Left ventricle myocardium superior (tissue), 1 donor: ENCODE data around the gene DMWD. TPM values are rescaled to one million over a fixed set of nuclear protein-coding genes. Genes with fewer than 3 reads are reported as not detected.

Source experiments
- ATAC-seq: fragments of 200-7000 bp; cut with Tn5 transposase; one replicate; pipeline ENCODE4 v1.9.1; 2020; ENCODE audit warnings: mild to moderate bottlenecking, moderate library complexity
- DNase-seq: peaks from one replicate; pipeline ENCODE4 v3.0.0-alpha.2; 2020
- intact Hi-C: fragments of 100-400 bp; cut with micrococcal nuclease; formaldehyde crosslinking; loops from one replicate; pipeline ENCODE4 v1.11.0; 2022
- total RNA-seq: library from RNA; stranded (reverse); fragmentation: NEBNext Ultra II Directional; extraction: Animal tissue kit (Norgen Biotek cat#: 25700); gene quantifications from one replicate; pipeline ENCODE4 v1.2.1, GENCODE V29; 2021
- donor health status: DM: no; HTN: yes; CAD: no; lungs with severe emphysema.

DMWD gene
- total RNA-seq, 1 donor from 2014 or later: 64.6 TPM

DNA sequence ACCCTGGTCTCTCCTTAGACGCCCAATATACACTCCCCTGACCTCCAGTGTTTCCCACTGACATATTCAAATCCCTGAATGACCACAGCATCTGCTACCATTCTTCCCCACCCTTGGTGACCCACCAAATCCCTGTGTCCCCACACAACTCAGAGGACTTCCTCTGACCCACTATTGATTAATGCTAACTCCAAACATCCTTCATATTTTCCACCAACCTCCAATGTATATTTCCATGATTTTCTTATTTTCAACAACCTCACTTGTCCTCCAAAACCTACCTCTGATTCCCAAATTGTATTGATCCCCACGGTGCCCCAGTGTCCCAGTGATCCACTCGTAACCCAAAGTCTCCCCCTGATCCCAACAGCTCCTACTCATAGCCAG is 526 bp upstream of the DMWD start:
- ATAC-seq (no peak), DNase-seq (no peak)
- intact Hi-C loops: no loop called here

DNA sequence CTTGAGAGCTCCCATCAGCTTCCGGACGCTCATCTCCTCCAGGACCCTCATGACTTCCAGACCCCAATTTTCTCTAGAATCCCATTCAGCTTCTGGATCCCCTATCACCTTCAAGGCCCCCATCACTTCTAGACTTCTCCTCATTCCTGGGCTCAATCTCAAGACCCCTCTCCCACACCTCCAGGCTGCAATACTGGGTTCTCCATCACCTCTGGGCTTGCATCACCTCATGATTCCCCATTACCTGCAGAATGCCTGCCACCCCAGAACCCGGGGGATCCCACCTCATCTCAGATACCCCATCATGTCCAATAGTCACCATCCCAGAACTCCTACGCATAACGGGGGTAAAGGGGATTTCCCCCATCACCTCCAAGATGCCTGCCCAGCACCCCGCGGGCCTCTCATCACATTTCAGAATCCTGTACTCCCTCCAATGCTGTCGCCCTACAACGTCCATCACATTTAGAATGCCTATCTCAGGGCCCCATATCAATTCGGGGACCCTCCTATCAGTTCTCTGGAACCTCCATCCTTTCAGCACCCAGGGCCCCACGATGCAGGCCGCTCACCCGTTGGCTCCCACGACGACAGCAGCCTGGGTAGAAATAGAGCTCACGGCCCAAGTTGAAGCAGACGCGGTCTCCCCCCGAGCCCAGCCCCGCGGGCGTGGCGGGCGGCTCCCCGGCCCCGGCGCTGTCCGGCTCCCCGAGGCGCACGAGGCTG is 738 bp downstream of the DMWD start:
- DNase-seq (no peak), ATAC-seq (no peak)
- intact Hi-C loops: no loop called here

- no peak for ATAC-seq
- intact Hi-C loops: no loop called here
- DNase-seq: no peak
These were observed 1.7 kb downstream of the DMWD start for GRCh38 chr19:45790942-45791341.

- intact Hi-C loops: no loop called here
- DNase-seq: no peak
- ATAC-seq: peak; percentile 42
These were observed 3.4 kb downstream of the DMWD start for GRCh38 chr19:45789035-45789786.

DNA sequence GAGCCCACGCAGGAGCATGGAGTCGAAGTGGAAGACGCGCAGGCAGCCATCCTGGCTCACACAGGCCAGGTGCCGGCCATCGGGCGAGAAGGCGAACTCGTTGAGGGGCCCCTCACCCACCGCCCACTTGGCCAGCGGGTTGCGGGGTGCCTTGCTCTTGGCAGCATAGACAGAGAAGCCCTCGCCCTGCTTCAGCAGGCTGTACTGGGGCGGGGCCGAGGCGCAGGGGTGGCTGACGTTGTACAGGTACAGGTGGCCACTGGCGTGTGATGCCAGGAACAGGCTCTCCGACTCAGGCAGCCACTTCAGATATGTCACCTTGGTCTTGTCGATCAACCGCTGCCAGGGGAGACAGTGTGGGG is 6.1 kb downstream of the DMWD start:
- no peak for ATAC-seq

GRCh38 chr19:45785781-45786532 is 6.7 kb downstream of the DMWD start:
- intact Hi-C loops: no loop called here
- no peak for DNase-seq

More for the DNA sequence above, 6.1 kb downstream of the DMWD start:
- intact Hi-C loops: no loop called here
- DNase-seq: no peak

DNA sequence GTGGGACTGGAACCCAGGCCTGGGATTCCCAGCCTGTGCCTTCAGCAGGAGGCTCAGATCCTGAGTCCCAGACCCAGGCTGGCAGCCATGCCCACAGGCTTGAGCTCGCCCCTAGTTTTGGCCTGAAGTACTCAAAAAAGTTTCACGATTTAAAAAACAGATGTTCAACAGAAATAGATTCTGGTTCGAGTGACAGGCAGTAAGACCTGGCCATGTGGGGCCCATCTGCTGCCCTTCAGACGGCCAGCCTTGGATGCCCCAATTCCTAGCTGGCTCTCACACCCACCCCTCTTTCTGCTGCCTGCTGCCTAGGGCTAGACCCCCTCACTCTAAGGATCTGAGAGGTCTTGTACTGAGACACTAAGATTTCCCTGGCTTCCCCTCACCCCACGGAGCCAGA is 7.5 kb downstream of the DMWD start:
- intact Hi-C loops: no loop called here
- no peak for ATAC-seq

More at GRCh38 chr19:45785781-45786532, 6.7 kb downstream of the DMWD start:
- no peak for ATAC-seq

DNA sequence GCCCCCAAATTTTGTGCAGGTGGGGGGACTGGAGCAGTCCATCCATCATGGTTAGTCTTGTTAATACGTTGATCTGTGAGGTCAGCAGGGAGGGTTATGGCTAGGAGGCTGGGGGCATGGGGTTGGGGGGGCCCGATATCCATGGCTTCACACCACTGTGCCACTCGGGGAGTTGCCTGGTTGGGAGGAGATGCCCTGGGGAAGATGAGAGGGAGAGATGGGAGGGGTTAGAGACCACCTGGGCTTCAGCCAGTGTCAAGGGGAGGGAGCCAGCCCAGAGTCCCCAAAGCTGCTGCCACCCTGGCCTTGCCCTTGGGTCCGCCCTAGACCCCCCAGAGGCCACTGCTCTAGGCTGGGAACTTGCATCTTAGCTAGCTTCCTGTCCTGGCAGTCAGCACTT is 8.5 kb downstream of the DMWD start:
- intact Hi-C loops: no loop called here
- DNase-seq: no peak
- ATAC-seq: no peak

More for the DNA sequence above, 7.5 kb downstream of the DMWD start:
- no peak for DNase-seq

DNA sequence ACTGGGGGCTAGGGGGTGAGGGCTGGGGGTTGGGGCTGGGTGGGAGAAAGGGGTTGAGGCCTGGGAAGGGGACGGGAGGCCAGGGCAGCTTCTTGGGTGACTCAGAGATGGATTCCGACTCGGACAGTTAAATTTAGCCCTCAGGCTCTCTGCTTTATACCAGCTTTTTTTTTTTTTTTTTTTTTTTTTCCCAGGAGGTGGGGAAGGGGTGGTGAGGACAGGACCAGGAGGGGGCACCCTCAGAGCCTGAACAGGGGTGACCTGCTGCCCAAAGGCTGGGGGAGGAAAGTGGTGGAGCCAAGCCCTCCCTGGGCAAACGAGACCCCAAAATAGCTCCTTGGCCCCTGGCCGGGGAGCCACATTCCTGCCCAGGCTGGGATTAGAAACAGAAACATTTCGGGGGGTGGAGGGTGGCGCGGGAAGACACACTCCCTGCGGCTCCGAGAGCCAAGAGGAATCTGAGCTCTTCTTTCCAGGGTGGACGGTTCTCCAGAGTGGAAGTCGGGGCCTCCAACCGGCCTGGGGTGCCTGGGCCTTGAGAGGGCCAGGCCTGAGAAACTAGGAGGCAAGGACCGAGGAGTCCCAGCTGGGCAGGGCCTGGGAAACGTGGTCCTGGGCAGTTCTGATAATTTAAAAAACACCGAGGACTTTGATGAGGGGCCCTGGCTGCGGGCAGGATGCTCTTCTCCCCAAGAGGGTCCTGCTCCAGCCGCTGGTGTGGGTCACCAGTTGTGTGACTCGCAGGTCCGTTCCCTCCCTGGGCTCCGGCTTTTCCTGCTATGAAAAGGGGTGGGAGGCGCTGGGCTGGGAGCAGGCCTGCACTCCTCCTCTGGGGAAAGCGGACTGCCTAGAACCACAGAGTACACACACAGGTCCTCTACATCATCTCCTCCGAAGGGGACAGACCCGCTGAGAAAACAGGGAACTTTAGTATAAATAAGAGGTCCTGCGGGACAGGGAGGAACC is 9.5 kb downstream of the DMWD start:
- peak; percentile 91 for DNase-seq
- intact Hi-C loops: no loop called here
- ATAC-seq: peak; percentile 76

GRCh38 chr19:45782162-45782691 is 10.4 kb downstream of the DMWD start, which contains the start of gene DMPK:
Gene DMPK (minus strand): TSS chr19:45782490. CDS start chr19:45782352, 138 bp downstream.
- intact Hi-C loops: no loop called here
- DNase-seq (peak; percentile 80), ATAC-seq (peak; percentile 75)

DNA sequence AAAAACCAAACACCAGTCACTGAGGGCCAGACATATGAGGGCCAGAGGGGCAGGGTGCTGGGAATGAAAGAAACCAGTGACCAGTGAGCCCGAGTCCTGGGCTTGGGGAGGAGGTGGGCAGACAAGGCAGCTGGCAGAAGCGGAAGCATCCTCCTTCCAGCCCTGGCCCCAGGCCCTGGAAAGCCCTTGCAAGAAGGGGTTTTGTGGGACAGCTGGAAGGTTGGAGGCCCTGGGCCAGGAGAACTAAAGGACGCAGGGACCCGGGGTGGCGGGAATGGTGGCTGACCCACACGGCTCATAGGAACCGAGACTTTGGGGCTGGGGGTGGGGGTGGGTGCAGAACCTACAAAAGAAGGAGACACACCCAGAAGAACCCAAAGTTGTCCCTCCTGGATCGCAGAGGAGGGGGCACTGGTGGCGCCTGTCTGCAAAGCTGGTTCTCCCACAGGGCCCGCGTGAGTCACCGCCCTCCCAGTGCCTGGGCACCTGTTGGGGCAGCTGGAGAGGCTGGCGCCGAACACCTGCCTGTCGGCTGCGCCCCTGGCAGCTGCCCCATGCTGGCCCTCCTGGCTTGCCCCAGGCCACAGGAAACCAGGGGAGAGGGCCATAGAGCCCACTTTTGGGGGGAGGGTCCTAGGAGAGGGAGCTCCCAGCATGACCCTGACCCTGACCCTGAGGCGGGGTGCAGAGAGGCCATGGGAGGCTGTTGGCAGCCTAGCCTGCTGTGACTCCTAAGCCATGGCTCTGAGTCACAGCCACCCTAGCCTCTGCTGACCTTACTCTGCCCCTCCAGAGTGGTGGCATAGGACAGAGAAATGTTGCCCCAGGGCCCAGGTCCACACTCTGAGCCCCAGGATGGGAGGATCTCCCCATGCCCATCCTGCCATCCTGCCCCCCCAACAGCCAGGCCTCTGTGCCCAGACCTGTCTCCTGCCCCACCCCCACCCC is 11.2 kb downstream of the DMWD start:
- intact Hi-C loops: no loop called here

GRCh38 chr19:45780448-45781213 is 12.0 kb downstream of the DMWD start:
- intact Hi-C loops: no loop called here
- no peak for DNase-seq
- ATAC-seq: no peak

More for the DNA sequence above, 11.2 kb downstream of the DMWD start:
- ATAC-seq: peak; percentile 6
- no peak for DNase-seq

DNA sequence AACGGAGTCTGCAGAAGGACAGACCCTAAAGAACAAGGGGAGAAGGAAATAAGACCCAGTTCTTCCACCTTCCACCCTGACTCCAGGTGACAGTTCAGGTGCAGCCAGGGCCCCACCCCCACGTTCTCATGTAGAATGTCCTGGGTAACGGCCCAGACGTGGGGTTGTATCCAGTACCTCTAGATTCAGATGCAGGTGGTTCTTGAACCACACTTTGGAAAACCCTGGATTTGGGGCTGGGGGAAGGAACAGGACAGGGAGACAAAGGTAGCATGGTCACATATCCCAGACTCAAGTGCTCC is 12.5 kb downstream of the DMWD start:
- intact Hi-C loops: no loop called here
- ATAC-seq (no peak), DNase-seq (no peak)

DNA sequence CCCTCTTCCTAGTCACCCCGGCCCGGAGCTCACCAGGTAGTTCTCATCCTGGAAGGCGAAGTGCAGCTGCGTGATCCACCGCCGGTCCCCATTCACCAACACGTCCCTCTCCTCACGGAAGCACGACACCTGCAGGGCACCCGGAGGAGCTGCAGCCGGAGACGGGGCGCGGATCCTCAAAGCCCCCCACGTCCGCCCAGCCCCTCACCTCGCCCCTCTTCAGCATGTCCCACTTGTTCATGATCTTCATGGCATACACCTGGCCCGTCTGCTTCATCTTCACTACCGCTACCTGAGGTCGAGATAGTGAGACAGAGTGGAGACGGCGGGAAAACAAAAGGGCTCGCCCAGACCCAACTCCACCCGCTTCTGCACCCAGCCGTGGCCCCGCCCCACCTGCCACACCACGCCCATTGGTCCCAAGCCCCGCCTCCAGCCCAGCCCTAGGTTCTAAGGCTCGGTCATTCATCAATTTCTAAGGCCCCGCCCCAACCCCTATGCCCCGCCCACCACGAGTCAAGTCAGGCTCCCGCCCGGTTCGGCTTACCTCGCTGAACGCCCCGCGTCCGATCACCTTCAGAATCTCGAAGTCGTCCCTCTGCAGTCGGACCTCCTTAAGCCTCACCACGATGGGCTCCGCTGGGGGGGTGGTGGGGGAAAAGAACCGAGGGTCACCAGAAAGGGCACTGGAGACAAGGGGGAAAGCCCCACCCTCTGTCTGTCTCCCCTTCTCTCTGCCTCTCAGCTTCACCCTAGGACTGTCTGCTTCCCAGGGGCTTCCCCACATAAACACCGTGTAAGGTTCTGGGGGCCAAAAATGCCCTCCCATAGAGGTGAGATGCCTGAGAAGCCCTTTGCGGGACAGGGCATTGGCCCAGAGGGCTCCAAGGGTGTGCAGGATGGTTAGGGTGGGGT is 13.2 kb downstream of the DMWD start:
- intact Hi-C loops: no loop called here
- ATAC-seq: peak; percentile 37
- DNase-seq: peak; percentile 85

DNA sequence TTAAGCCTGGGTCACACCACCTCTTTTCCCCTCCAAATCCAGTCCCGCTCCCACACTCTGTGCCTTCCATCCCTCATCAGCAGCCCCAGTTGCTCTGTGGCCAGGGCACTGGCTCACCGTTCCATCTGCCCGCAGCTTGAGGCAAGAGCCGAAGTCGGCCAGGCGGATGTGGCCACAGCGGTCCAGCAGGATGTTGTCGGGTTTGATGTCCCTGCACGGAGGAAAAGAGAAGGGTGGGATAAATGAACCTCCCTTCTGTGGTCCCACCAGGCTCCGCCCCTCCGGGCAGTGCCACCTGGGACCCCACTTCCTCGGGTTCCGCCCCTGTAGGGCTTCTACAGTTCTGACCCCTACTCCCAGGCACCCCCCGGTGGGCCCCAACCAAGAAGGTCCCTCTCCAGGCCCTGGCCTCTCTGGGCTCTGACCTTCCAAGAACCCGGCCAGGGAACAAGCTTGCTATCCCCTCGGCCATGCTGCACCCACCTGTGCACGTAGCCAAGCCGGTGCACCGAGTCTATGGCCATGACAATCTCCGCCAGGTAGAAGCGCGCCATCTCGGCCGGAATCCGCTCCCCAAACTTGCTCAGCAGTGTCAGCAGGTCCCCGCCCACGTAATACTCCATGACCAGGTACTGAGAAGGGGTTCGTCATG is 14.5 kb downstream of the DMWD start:
- no peak for ATAC-seq
- intact Hi-C loops: no loop called here

More for the DNA sequence above, 14.5 kb downstream of the DMWD start:
- no peak for DNase-seq
